HG02610 (cell line): ENCODE data around the gene AP3S2.
"Not testable (repeated sequence)": the region's sequence is repeated elsewhere in the genome, so short reads cannot be mapped to it uniquely, and the experiment has no call there.

Experiments used
- ATAC-seq: cut with Tn5 transposase; IDR thresholded peaks from one replicate; pipeline ENCODE4 v1.9.1; 2021; ENCODE audit warnings: mild to moderate bottlenecking, moderate library complexity; ENCODE audit not compliant: unreplicated experiment

AP3S2 gene

GRCh38 chr15:89893696-89894447, at the start of gene AP3S2:
TSS of gene AP3S2 (minus strand) at chr15:89893994. CDS start at chr15:89893949, 45 bp downstream.
- peak; percentile 90 for ATAC-seq

GRCh38 chr15:89939910-89940309, 46.1 kb upstream of the AP3S2 start:
- ATAC-seq: no peak

GRCh38 chr15:89939377-89939776, 45.6 kb upstream of the AP3S2 start:
- not testable (repeated sequence) for ATAC-seq

- no peak for ATAC-seq
Measured at GRCh38 chr15:89937365-89938350, 43.9 kb upstream of the AP3S2 start.

- ATAC-seq: no peak
Measured at GRCh38 chr15:89936786-89937265, 43.0 kb upstream of the AP3S2 start.

GRCh38 chr15:89936051-89936785, 42.4 kb upstream of the AP3S2 start:
- no peak for ATAC-seq

GRCh38 chr15:89932880-89933279, 39.1 kb upstream of the AP3S2 start:
- no peak for ATAC-seq

- no peak for ATAC-seq
Measured at GRCh38 chr15:89928421-89928820, 34.6 kb upstream of the AP3S2 start.

GRCh38 chr15:89926158-89926557, 32.4 kb upstream of the AP3S2 start:
- ATAC-seq: no peak

GRCh38 chr15:89917442-89918101, 23.8 kb upstream of the AP3S2 start:
- no peak for ATAC-seq

GRCh38 chr15:89916660-89917059, 22.9 kb upstream of the AP3S2 start:
- ATAC-seq: no peak

- no peak for ATAC-seq
Measured at GRCh38 chr15:89912674-89913396, 19.0 kb upstream of the AP3S2 start, which contains the start of gene ARPIN. TSS of gene ARPIN (minus strand) at chr15:89912952. CDS start at chr15:89912835, 117 bp downstream.

GRCh38 chr15:89912145-89912673, 18.4 kb upstream of the AP3S2 start:
- ATAC-seq: no peak

GRCh38 chr15:89910891-89911626, 17.3 kb upstream of the AP3S2 start:
- no peak for ATAC-seq

GRCh38 chr15:89909611-89910010, 15.8 kb upstream of the AP3S2 start:
- ATAC-seq: no peak

- no peak for ATAC-seq
Measured at GRCh38 chr15:89908226-89908625, 14.4 kb upstream of the AP3S2 start.

GRCh38 chr15:89907289-89907688, 13.5 kb upstream of the AP3S2 start:
- ATAC-seq: no peak

- ATAC-seq: no peak
Measured at GRCh38 chr15:89905846-89906378, 12.1 kb upstream of the AP3S2 start.
